ENCODE data around the gene PELO.
"Not testable (repeated sequence)": the region's sequence is repeated elsewhere in the genome, so short reads cannot be mapped to it uniquely, and the experiment has no call there.

The PELO gene

DNA sequence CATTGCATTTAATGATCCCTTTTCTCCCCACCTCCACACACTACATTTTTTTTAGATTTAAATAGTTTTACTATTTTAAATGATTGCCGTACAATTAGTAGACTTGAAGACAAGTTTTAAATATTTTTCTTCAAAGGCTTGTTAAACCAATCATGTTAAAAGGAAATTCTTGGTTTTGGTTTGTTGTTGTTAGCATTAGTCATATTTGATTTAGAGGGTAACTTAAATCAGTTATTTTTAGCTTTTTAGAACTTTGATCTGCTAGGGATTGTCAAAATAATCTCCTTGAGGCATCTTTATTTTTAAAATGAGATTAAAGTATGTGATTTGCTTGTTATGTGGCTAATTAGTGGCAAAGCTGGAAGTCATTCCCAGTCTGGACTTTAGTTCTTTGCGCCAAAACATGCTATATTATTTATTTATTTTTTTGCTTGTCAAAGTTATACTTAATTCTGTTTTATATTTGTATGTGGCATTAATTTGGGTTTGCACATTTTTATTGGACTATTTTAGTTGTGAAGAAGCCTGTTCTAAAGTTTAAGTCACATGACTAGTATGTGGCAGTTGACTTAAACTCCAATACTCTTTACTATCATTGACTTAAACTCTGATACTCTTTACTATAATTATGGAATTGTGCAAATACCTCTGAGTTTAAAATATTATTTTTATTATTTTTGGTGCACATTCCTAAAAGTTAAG, 14.7 kb downstream of the PELO start:
- DNase-seq = no peak

- DNase-seq = no peak
Observed at GRCh38 chr5:52802974-52803336, 15.2 kb downstream of the PELO start.

DNA sequence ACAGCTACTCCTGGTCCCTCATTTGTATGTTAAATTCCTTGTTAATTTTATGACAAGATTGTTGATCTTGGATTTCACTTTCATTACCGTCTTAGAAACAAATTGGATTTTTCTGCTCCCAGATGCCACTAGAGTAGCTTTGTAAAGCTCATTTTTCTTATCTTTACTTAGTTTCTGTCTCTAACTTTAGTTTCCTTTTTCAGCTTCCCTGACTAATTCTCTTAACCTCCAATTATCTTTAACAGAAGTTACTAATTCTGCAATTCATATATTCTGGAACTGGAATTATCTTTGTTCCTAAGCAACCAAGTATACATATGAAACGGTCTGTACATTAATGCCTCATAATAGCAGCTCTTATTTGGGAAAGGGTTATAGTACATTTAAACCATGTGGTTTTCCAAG, 16.7 kb downstream of the PELO start:
- DNase-seq = no peak

DNA sequence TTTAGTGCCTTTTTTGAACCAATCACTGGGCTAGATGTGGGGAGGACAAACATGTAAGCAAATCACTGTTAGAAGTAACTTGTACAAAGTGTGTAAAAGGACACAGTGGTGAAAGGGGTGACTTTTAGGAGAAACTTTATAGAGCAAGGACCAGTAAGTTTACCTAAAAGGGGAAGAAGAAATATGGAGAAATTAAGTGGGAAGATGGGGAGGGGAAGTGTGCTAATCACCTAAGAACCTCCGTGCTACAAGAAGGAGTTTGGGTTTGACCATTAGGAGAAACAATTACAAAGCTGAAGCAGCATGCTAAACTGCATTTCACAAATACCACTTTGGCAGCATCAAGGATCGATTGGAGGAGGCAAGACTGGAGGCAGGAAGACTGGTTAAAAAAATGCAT, 17.3 kb downstream of the PELO start:
- DNase-seq = no peak

- no peak for DNase-seq
Observed at GRCh38 chr5:52805615-52806014, 17.9 kb downstream of the PELO start.

DNA sequence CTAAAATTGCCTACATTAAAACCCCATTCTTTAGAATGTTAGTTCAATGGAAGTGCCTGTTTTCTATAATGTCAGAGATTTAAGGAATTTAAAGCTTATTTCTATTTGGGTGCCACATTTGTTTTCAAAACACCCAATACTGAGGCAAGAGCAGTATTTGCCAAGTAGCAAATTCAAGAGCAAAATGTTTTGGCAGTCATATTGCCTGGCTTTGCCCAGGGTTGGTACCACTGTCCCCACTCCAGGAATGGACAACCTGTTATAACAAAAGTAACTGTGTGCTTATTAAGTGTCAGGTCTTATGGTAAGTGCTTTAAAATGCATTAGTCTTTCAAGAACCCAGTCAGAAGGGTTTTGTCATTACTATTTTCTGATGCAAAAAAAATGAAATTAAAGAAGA, 19.3 kb downstream of the PELO start:
- DNase-seq = no peak

DNA sequence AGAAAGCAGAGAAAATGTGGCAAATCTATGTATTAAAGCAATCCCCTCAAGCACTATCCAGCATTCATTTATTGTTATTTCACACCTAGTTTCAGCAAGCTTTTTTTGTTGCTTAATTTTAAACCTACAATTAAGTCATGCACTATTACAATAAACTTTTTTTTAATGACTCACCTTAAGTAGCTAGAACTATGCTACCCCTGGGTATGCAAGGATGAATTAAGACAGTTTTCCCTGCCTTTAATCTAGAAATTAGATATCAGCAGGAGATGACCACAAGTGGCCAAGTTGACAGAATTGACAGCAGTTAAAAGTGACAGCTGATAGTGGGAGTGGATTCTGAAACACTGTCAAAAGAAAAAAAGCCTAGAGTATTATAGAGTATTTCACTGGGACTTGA, 20.0 kb downstream of the PELO start:
- no peak for DNase-seq

DNA sequence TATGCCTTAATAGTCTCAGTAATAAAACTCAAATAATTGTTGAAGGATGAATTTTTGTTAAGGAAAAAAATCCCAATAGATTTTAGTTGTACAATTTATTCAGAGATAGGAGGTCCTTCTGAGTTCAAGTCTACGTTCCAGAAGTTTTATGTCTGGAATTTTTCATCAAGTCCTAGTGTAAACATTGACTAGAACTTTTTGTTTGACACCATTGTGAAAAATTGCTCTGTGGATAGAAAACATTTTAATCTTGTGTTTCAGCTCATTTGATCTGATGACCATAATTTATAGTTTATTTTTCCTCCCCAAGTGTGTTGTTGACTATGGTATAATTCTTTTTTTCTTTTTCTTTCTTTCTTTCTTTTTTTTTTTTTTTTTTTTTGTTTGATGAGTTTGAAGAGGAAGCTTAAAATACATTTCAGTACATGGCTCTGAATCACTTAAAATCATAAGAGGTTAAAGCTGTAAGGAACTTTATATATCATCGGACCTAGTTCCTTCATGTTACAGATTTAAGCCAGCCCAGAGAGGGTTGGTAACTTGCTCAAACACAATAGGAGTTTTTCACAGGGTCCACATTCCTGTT, 20.7 kb downstream of the PELO start:
- no peak for DNase-seq

DNA sequence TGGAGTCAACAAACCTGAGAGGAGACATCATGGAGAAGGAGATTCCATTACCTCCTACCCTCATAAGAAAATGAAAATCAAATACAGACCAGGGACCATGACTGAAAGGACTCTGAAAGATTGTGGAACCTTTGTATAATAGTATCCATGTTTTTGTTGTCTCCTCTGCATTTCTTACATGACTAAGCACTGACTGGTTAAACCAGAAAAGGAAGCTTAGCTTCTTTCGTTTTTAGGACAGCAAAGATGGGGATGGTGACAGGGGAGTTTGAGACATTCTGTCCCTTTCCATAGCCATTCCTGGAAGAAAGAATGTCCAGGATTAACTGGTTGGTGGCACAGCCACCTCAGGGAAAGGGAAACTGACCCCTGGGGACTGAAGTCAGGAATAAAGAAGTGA, 22.2 kb downstream of the PELO start:
- no peak for DNase-seq

- no peak for DNase-seq
Observed at GRCh38 chr5:52810426-52810825, 22.7 kb downstream of the PELO start.

DNA sequence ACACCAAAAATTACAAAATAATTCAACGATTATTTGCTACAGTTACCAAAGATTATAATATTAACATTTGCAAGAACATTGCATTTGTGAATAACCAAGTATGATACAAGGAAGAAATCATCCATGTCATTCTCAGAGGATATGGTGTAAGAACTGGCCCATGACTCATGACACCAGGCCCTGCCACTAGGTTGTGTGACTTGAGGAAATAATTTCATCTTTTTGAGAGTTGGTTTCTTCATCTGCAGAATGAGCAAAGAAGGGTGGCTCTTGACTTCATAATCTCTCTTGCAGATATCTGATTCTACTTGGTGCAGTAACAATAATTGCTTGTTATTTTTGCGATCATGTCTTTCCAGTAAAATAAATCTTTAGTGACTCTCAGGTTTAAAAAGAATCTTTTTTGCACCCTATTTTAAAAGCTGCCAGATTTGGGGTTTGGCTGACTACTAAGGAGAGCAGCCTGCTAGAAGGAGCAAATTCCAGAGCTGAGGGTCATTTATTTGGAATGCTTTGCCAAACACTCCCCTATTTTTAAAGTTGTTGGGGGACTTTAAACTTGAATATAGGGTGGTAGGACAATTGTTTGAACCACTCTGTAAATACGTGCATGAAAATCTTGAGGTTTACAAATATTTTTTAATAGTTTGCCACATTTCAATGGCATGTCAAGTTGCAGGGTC, 23.5 kb downstream of the PELO start:
- DNase-seq = no peak

DNA sequence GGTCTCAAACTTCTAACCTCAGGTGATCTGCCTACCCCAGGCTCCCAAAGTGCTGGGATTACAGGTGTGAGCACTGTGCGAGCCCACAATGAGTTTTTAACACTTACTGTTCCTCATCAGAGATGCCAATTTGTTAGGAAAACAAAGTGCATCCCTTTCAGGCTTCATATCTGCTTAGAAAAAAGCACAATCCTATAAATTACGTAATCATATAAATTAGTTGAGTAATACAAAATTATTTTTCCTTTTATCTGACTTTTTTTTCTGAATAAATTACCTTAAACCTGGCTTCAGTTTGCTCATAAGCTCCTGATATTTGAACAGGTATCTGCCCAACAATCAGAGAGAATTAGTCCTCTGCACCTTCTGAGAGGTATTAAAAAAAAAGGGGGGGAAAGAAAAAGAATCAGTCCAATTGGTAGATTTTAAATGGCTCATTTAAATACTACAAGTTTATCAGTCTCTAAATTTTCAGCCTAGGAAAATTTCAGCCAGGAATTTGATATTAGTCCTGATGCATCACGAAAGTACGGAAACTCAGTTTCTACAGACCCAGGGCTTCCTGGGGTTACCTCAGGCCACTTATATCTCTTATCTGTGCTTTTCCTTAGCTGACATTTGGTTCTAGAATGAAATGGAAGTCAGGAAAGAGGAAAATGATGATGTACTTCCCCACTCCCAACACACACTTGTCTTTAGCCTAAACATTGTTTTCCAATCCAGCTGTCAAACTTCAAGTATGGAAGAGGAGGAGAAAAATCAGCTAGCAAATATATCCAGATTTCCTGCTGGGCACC, 26.8 kb downstream of the PELO start:
- no peak for DNase-seq

GRCh38 chr5:52817818-52818217, 30.1 kb downstream of the PELO start:
- DNase-seq = no peak

DNA sequence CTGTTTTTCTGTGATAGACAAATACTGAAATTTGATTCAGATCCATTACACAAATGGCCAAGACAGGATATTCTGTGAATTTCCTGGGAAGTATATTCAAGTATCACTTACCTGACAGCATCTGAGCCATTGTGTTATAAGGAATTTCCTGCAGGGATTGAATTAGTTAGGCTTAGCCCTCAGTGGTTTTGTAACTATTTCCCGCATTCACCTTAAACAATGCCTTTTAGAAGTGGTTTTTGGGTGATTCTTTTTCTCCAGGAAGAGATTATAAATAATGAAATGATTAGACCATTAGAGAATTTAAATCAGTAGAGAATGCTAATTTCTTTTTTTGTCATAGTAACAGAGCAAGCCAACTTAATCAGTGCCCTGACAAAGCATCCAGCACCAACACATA, 30.6 kb downstream of the PELO start:
- DNase-seq = no peak

GRCh38 chr5:52818807-52819206, 31.1 kb downstream of the PELO start:
- not testable (repeated sequence) for DNase-seq

DNA sequence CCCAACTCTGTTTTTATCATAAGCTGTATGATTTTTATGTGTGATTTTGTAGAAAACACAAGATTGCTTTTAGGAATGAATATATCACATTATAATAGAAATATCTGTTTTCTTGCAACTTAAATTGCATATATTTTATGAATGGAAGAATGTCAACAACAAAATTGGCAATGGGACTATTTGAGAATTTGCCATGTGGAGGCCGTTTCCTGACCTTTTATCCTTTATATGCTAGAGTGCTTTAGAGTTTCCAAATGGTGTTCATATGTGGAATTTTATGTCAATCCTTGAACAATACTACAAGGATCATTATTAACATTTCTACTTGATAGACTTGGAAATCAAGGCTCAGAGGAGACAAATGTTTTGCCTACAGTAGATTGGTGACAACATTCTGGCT, 34.2 kb downstream of the PELO start:
- DNase-seq = no peak

- DNase-seq = no peak
Observed at GRCh38 chr5:52822437-52822836, 34.7 kb downstream of the PELO start.

DNA sequence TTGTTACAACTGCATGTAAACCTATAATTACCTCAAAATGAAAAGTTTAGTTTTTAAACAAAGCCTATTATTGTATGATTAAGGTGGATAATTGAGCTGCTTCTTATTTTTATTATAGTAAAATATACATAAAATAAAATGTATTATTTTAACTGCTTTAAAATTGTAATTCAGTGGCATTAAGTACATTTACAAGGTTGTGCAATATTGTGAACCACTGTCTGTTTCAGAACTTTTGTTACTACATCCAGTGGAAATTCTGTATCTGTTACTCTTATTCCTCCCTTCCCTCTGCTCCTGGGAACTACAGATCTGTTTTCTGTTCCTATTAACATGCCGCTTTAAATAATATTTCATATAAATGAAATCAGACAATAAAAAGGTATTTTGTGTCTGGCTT, 37.1 kb downstream of the PELO start:
- no peak for DNase-seq

- no peak for DNase-seq
Observed at GRCh38 chr5:52825826-52826225, 38.1 kb downstream of the PELO start.

GRCh38 chr5:52827815-52828214, 40.1 kb downstream of the PELO start:
- no peak for DNase-seq

GRCh38 chr5:52829664-52830063, 41.9 kb downstream of the PELO start:
- DNase-seq = no peak

DNA sequence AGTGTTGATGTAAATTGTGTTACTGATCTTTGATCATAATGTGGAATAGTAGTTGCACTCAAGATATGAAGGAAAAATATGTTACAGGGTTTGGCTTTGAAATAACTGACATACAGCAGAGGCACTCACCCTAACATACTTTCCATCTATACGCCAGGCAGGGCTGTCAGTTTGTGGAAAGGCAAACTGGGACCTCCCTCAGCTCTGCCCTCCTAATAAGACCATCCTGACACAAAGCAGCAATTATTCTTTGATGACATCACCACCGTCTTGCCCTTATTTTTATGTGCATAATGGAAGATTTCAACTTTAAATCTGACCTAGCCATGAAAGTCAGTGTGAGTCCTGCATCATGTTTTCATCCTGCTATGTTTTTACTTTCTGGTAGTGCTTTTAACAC, 42.9 kb downstream of the PELO start:
- no peak for DNase-seq

GRCh38 chr5:52831786-52832511, 44.2 kb downstream of the PELO start:
- no peak for DNase-seq
